HEK293 (cell line): ENCODE data around the gene BICRAL.
"Not testable (repeated sequence)": the region's sequence is repeated elsewhere in the genome, so short reads cannot be mapped to it uniquely, and the experiment has no call there.

Experiments
- CTCF ChIA-PET: fragments of 350-600 bp; formaldehyde crosslinking; extraction: SDS; loops from one replicate; lab custom pipeline; 2021; ENCODE audit warnings: antibody characterized with exemption; lab: Yijun Ruan, JAX
- POLR2A ChIA-PET: fragments of 300-600 bp; formaldehyde crosslinking; extraction: SDS; loops from one replicate; lab custom pipeline; 2020; ENCODE audit warnings: antibody characterized with exemption, inconsistent platforms; lab: Yijun Ruan, JAX
- H3K27ac ChIP-seq: fragments of 200-500 bp; sonication (Bioruptor generic); 2 replicates; pipeline ENCODE4 v1.5.1; 2014; ENCODE audit warnings: low read depth, low read length, control low read depth, inconsistent platforms; ENCODE audit errors: extremely low read depth
- H3K36me3 ChIP-seq, 2 experiments: fragments of 200-500 bp in 1 of 2; sonication (Bioruptor generic) in 1 of 2; 1 replicate in 1 of 2; 2 replicates in 1 of 2; pipeline ENCODE4 v1.5.1; 2014 to 2017; ENCODE audit warnings: inconsistent platforms in 2 of 2, low read length in 2 of 2; ENCODE audit not compliant: control insufficient read depth in 2 of 2, insufficient read depth in 1 of 2
- H3K4me1 ChIP-seq: fragments of 200-500 bp; sonication (Bioruptor generic); 2 replicates; pipeline ENCODE4 v1.5.1; 2014; ENCODE audit warnings: mild to moderate bottlenecking, low read length, inconsistent platforms; ENCODE audit not compliant: control insufficient read depth, insufficient read depth
- H3K4me3 ChIP-seq: 2 replicates; pipeline ENCODE4 v1.5.1; 2011; ENCODE audit warnings: low read depth, mild to moderate bottlenecking, control low read depth, low read length, moderate library complexity
- H3K9me3 ChIP-seq: fragments of 200-500 bp; sonication (Bioruptor generic); 2 replicates; pipeline ENCODE4 v1.5.1; 2014; ENCODE audit warnings: low read depth, low read length, inconsistent platforms; ENCODE audit not compliant: control insufficient read depth, insufficient read depth
- GLIS2 ChIP-seq: fragments of 450-650 bp; formaldehyde crosslinking; IDR thresholded peaks from 2 replicates; pipeline ENCODE4 v1.5.1; 2016; ENCODE audit warnings: missing biosample characterization, missing genetic modification characterization
- KLF7 ChIP-seq: fragments of 450-650 bp; formaldehyde crosslinking; IDR thresholded peaks from 2 replicates; pipeline ENCODE4 v1.5.1; 2016; ENCODE audit warnings: missing biosample characterization, missing genetic modification characterization, borderline replicate concordance
- PRDM1 ChIP-seq: fragments of 450-650 bp; formaldehyde crosslinking; IDR thresholded peaks from 2 replicates; pipeline ENCODE4; 2016; ENCODE audit warnings: missing biosample characterization, missing genetic modification characterization
- ZBTB7A ChIP-seq: fragments of 450-650 bp; formaldehyde crosslinking; IDR thresholded peaks from 2 replicates; pipeline ENCODE4 v1.5.1; 2016; ENCODE audit warnings: low read depth, missing biosample characterization, missing genetic modification characterization
- ZBTB8A ChIP-seq: fragments of 450-650 bp; formaldehyde crosslinking; IDR thresholded peaks from 2 replicates; pipeline ENCODE4 v1.5.1; 2016; ENCODE audit warnings: missing biosample characterization, missing genetic modification characterization
- ZFHX2 ChIP-seq: fragments of 450-650 bp; formaldehyde crosslinking; conservative IDR thresholded peaks from 2 replicates; pipeline ENCODE4 v1.5.1; 2016; ENCODE audit warnings: missing biosample characterization, missing genetic modification characterization
- ZFP37 ChIP-seq: fragments of 450-650 bp; formaldehyde crosslinking; IDR thresholded peaks from 2 replicates; pipeline ENCODE4 v1.5.1; 2016; ENCODE audit warnings: missing biosample characterization, missing genetic modification characterization
- ZNF114 ChIP-seq: fragments of 450-650 bp; formaldehyde crosslinking; IDR thresholded peaks from 2 replicates; pipeline ENCODE4 v1.5.0; 2017; ENCODE audit warnings: missing biosample characterization, missing genetic modification characterization
- ZNF146 ChIP-seq: fragments of 450-650 bp; formaldehyde crosslinking; IDR thresholded peaks from 2 replicates; pipeline ENCODE4 v1.5.1; 2016; ENCODE audit warnings: missing biosample characterization, missing genetic modification characterization
- ZNF16 ChIP-seq: fragments of 450-650 bp; formaldehyde crosslinking; IDR thresholded peaks from 2 replicates; pipeline ENCODE4 v1.5.1; 2016; ENCODE audit warnings: low read depth, missing biosample characterization, missing genetic modification characterization
- ZNF221 ChIP-seq: fragments of 450-650 bp; formaldehyde crosslinking; IDR thresholded peaks from 2 replicates; pipeline ENCODE4 v1.5.1; 2017; ENCODE audit warnings: missing biosample characterization, missing genetic modification characterization, borderline replicate concordance
- ZNF248 ChIP-seq: fragments of 450-650 bp; formaldehyde crosslinking; IDR thresholded peaks from 2 replicates; pipeline ENCODE4 v1.5.1; 2017; ENCODE audit warnings: missing biosample characterization, missing genetic modification characterization
- ZNF292 ChIP-seq: fragments of 450-650 bp; formaldehyde crosslinking; IDR thresholded peaks from 2 replicates; pipeline ENCODE4 v1.5.1; 2016; ENCODE audit warnings: low read depth, missing biosample characterization, missing genetic modification characterization, borderline replicate concordance
- ZNF302 ChIP-seq: fragments of 450-650 bp; formaldehyde crosslinking; IDR thresholded peaks from 2 replicates; pipeline ENCODE4 v1.5.1; 2016; ENCODE audit warnings: missing biosample characterization, missing genetic modification characterization, low read depth
- ZNF529 ChIP-seq: fragments of 450-650 bp; formaldehyde crosslinking; IDR thresholded peaks from 2 replicates; pipeline ENCODE4 v1.5.1; 2017; ENCODE audit warnings: missing genetic modification characterization, missing biosample characterization; ENCODE audit not compliant: insufficient replicate concordance
- ZNF558 ChIP-seq: fragments of 450-650 bp; formaldehyde crosslinking; IDR thresholded peaks from 2 replicates; pipeline ENCODE4 v1.5.1; 2016; ENCODE audit warnings: missing biosample characterization, missing genetic modification characterization
- ZNF561 ChIP-seq: fragments of 450-650 bp; IDR thresholded peaks from 2 replicates; pipeline ENCODE4 v1.5.1; 2018; ENCODE audit warnings: missing biosample characterization, missing genetic modification characterization, borderline replicate concordance
- ZNF660 ChIP-seq: fragments of 450-650 bp; IDR thresholded peaks from 2 replicates; pipeline ENCODE4 v1.5.1; 2018; ENCODE audit warnings: missing biosample characterization, mild to moderate bottlenecking, missing genetic modification characterization
- ZNF664 ChIP-seq: fragments of 450-650 bp; formaldehyde crosslinking; IDR thresholded peaks from 2 replicates; pipeline ENCODE4 v1.5.1; 2016; ENCODE audit warnings: missing biosample characterization, missing genetic modification characterization
- TF ChIP-seq, protein P1 (sequence below): fragments of 450-650 bp; formaldehyde crosslinking; IDR thresholded peaks from 2 replicates; pipeline ENCODE4 v1.5.1; 2016; ENCODE audit warnings: missing biosample characterization, missing genetic modification characterization
- TF ChIP-seq, protein P2 (sequence below): fragments of 450-650 bp; IDR thresholded peaks from 2 replicates; pipeline ENCODE4 v1.5.1; 2018; ENCODE audit warnings: missing biosample characterization, mild to moderate bottlenecking, missing genetic modification characterization
- TF ChIP-seq, protein P3 (sequence below): fragments of 450-650 bp; formaldehyde crosslinking; IDR thresholded peaks from 2 replicates; pipeline ENCODE4 v1.5.1; 2016; ENCODE audit warnings: missing biosample characterization, missing genetic modification characterization
- TF ChIP-seq, protein P4 (sequence below): fragments of 450-650 bp; formaldehyde crosslinking; IDR thresholded peaks from 2 replicates; pipeline ENCODE4 v1.5.1; 2016; ENCODE audit warnings: missing biosample characterization, missing genetic modification characterization

Gene BICRAL

DNA sequence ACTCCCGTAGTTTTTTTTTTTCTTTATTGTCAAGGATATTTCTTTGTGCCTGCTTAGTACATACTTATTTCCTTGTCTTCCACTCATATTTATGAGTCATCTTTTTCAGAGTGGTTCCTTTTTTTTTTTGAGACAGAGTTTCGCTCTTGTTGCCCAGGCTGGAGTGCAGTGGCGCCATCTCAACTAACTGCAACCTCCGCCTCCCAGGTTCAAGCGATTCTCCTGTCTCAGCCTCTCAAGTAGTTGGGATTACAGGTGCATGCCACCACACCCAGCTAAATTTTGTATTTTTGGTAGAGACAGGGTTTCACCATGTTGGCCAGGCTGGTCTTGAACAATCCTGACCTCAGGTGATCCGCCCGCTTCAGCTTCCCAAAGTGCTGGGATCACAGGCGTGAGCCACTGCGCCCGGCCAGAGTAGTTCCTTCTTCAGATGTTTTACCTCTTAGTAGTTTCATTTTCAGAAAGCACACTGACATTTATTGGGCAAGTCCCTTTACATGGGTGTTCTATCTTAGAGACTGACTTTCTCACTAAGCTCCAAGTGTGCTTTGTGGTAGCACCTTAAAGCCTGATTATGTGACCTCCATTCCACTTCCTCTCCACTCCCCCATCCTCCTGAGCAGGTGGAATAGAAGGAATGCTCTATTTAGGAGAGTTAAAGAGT, 6.9 kb upstream of the BICRAL start:
- H3K4me3 ChIP-seq, H3K36me3 ChIP-seq, H3K4me1 ChIP-seq, H3K9me3 ChIP-seq, H3K27ac ChIP-seq: not testable (repeated sequence)
- ChIA-PET POLR2A (interaction anchor here (1.0 kb wide), 1 partner anchor 29 kb away, joined by 3 read pairs; the partner anchor contains the start of gene TBCC), CTCF (interaction anchor here (0.6 kb wide), 2 partner anchors 124 to 139 kb away, joined by 3 read pairs; no protein-coding TSS in a partner anchor)
- TF ChIP-seq ZNF664 (tag by site-specific recombination): peak; percentile 80

DNA sequence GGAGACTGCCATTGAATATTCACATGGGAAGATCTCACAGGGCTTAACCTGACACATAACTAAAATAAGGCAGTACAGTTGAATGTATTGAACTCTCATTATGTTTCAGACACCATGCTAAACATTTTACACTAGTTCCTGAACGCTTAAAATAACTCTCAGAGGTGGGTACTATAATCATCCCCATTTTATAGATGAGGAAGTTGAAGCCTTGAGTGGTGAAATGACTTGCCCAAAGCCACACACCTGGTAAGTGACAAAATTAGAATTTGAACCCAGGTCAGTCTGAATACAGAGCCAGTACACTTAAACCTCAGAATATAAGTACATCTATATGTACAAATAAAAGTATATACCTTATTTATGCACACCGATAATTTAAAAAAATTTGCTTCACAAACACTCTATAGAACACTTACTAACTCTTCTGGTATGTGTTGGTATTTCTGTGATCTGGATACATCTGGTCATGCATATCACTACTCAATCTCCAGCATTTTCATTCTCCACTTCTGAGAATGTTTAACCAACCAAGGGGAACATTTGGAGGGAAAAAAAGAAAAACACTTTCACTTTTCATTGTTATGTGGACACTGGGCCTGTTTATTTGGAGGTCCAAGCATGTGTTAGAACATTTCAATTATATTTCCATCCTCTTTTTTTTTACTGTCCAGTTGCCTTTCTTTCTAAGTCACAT, 4.6 kb upstream of the BICRAL start:
- H3K4me3 ChIP-seq: no peak overlapping the region
- H3K36me3 ChIP-seq: no peaks in the 10 kb centered on the region
- ChIA-PET POLR2A (interaction anchor here (16.3 kb wide), 1 partner anchor 31 kb away, joined by 316 read pairs; the partner anchor contains the start of gene TBCC), CTCF (no interaction called here)
- H3K27ac ChIP-seq: no peak overlapping the region
- H3K9me3 ChIP-seq: no peaks in the 10 kb centered on the region
- H3K4me1 ChIP-seq: no peaks in the 10 kb centered on the region
- TF ChIP-seq ZNF146 (tag by site-specific recombination) (no peak), ZNF248 (tag by site-specific recombination) (no peak), PRDM1 (tag by site-specific recombination) (no peak; the same call in 1 of the 2 replicates), ZNF529 (no peak), ZNF660 (tag by site-specific recombination) (no peak), ZNF302 (tag by site-specific recombination) (no peak), ZBTB7A (no peak), ZNF16 (tag by site-specific recombination) (no peak), ZBTB8A (tag by site-specific recombination) (no peak), ZNF561 (no peak), ZNF221 (tag by site-specific recombination) (no peak)
- TF ChIP-seq, protein P1, sequence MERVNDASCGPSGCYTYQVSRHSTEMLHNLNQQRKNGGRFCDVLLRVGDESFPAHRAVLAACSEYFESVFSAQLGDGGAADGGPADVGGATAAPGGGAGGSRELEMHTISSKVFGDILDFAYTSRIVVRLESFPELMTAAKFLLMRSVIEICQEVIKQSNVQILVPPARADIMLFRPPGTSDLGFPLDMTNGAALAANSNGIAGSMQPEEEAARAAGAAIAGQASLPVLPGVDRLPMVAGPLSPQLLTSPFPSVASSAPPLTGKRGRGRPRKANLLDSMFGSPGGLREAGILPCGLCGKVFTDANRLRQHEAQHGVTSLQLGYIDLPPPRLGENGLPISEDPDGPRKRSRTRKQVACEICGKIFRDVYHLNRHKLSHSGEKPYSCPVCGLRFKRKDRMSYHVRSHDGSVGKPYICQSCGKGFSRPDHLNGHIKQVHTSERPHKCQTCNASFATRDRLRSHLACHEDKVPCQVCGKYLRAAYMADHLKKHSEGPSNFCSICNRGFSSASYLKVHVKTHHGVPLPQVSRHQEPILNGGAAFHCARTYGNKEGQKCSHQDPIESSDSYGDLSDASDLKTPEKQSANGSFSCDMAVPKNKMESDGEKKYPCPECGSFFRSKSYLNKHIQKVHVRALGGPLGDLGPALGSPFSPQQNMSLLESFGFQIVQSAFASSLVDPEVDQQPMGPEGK (tag by site-specific recombination): no peak
- TF ChIP-seq, protein P2, sequence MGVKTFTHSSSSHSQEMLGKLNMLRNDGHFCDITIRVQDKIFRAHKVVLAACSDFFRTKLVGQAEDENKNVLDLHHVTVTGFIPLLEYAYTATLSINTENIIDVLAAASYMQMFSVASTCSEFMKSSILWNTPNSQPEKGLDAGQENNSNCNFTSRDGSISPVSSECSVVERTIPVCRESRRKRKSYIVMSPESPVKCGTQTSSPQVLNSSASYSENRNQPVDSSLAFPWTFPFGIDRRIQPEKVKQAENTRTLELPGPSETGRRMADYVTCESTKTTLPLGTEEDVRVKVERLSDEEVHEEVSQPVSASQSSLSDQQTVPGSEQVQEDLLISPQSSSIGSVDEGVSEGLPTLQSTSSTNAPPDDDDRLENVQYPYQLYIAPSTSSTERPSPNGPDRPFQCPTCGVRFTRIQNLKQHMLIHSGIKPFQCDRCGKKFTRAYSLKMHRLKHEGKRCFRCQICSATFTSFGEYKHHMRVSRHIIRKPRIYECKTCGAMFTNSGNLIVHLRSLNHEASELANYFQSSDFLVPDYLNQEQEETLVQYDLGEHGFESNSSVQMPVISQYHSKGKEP (tag by site-specific recombination): no peak
- TF ChIP-seq, all 188 proteins: peak for 0

DNA sequence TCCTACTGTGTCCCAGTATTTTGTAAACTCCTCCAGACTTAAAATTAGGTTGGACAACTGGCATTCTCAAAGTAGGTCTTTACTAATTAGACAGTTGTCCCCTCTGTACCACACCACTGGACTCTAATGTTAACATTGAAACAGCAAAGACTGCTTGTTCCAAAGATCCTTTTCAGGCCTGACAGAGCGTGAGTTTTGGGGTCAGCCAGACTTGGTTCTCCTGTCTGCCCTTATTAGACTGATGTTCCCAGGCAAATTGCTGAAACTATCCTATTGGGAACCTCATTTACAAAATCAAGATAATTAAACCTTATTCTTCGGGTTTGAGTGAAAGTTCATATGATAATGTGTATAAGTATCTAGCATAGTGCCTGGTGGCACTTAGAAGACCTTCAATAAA, 3.7 kb upstream of the BICRAL start:
- ChIA-PET CTCF (interaction anchor here (0.6 kb wide), 1 partner anchor 52 kb away, joined by 3 read pairs; no protein-coding TSS in a partner anchor), POLR2A (interaction anchor here (1.4 to 16.3 kb wide), 2 partner anchors 13 to 32 kb away, joined by 3 to 316 read pairs; partner anchors contain the start of gene TBCC)
- Histone ChIP-seq H3K36me3 (no peaks in the 10 kb centered on the region), H3K4me1 (no peaks in the 10 kb centered on the region), H3K9me3 (no peaks in the 10 kb centered on the region), H3K4me3 (no peak overlapping the region), H3K27ac (no peak overlapping the region)
- TF ChIP-seq ZFHX2 (tag by site-specific recombination) (no peak), ZNF114 (tag by site-specific recombination) (no peak), ZNF292 (tag by site-specific recombination) (no peak), GLIS2 (tag by site-specific recombination) (no peak), ZFP37 (no peak), PRDM1 (tag by site-specific recombination) (no peak), KLF7 (no peak), ZNF558 (no peak)
- TF ChIP-seq, protein P3, sequence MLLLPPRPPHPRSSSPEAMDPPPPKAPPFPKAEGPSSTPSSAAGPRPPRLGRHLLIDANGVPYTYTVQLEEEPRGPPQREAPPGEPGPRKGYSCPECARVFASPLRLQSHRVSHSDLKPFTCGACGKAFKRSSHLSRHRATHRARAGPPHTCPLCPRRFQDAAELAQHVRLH (tag by site-specific recombination): no peak
- TF ChIP-seq, protein P4, sequence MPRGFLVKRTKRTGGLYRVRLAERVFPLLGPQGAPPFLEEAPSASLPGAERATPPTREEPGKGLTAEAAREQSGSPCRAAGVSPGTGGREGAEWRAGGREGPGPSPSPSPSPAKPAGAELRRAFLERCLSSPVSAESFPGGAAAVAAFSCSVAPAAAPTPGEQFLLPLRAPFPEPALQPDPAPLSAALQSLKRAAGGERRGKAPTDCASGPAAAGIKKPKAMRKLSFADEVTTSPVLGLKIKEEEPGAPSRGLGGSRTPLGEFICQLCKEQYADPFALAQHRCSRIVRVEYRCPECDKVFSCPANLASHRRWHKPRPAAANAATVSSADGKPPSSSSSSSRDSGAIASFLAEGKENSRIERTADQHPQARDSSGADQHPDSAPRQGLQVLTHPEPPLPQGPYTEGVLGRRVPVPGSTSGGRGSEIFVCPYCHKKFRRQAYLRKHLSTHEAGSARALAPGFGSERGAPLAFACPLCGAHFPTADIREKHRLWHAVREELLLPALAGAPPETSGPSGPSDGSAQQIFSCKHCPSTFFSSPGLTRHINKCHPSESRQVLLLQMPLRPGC: no peak
